DMS153 treated with DMSO at 0.1 percent for 48 hours (cell line): ENCODE measurements around the gene JAK2.

ENCODE experiments used
- DNase-seq: peaks from one replicate; lab custom pipeline; 2025; ENCODE audit not compliant: unreplicated experiment; lab: John Stamatoyannopoulos, UW

Gene JAK2

DNA sequence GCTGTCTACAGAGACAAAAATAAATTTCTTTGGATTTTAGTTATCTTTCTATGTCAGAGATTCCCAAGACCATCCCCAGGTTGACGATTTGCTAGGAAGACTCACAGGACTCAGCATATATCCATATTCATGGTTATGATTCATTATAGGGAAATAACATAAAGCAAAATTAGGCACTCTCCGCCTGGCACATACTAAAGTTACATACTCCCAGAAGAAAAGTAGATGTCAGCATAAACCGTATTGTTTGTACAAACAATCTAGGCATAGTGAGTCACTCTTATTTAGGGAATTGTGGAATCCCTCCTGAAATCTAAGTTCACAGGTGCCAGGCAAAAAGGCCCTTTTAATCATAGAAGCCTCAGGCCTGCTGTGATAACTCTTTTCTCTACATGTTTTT is 137.4 kb downstream of the JAK2 start:
- no peak for DNase-seq

DNA sequence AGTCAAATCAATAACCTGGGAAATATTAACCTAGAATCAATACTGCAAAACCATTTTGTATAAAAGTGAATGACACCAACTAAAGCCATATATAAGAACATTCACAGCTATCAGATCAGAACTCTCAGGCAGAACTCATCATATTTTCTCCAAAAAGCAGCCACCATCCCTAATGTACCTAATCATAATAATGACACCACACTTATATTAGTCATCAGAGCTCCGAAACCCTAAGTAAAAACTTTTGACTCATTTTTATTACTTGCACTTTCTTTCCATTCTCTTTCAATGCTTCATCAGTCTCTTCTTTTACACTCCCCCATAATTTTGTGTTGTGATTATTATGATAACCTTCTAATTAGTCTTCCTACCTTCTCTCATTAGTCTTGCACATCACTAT is 155.1 kb downstream of the JAK2 start:
- DNase-seq, result no peak

- DNase-seq, result no peak
Observed at GRCh38 chr9:5144217-5144616, 159.1 kb downstream of the JAK2 start.

GRCh38 chr9:5146241-5146640 is 161.2 kb downstream of the JAK2 start:
- no peak for DNase-seq
